H1 (cell line): ENCODE results near the gene CIAO3. TPM values are rescaled to one million over a fixed set of nuclear protein-coding genes. Genes with fewer than 3 reads are reported as not detected.

ENCODE experiments used
- CTCF ChIA-PET: fragments of 300-600 bp; sonication (Branson Sonifier 250); formaldehyde crosslinking; loops from one replicate; lab custom pipeline; 2021; ENCODE audit not compliant: partially characterized antibody; lab: Charles Lee
- POLR2A ChIA-PET: fragments of 300-600 bp; sonication (Branson Sonifier 250); formaldehyde crosslinking; loops from one replicate; lab custom pipeline; 2021; ENCODE audit warnings: inconsistent platforms; ENCODE audit not compliant: partially characterized antibody; lab: Charles Lee
- DNase-seq, 2 experiments: peaks; one replicate each; pipeline versions ENCODE4 v3.0.0 to v3.0.0-alpha.2; 2010 to 2022; ENCODE audit warnings: low spot score in 2 of 2, low read depth in 1 of 2, mixed read lengths in 1 of 2
- FAIRE-seq: peaks from 2 replicates; lab custom pipeline; 2011; peaks lifted over from hg19 to GRCh38; lab: Jason Lieb, UNC
- H2AFZ ChIP-seq: 2 replicates; pipeline ENCODE4 v1.8.1; 2012; ENCODE audit warnings: low read length, inconsistent platforms
- H2AK5ac ChIP-seq: 2 replicates; pipeline ENCODE4 v1.6.1; 2013; ENCODE audit warnings: low read depth, low read length
- H2BK120ac ChIP-seq: replicated peaks from 2 replicates; pipeline ENCODE3; 2013; ENCODE audit warnings: low read depth, low read length, inconsistent platforms
- H2BK12ac ChIP-seq: 2 replicates; pipeline ENCODE4 v1.6.1; 2013; ENCODE audit warnings: low read depth, low read length
- H2BK15ac ChIP-seq: 2 replicates; pipeline ENCODE4 v1.6.1; 2013; ENCODE audit warnings: low read length
- H2BK20ac ChIP-seq: 2 replicates; pipeline ENCODE4 v1.6.1; 2013; ENCODE audit warnings: low read length
- H2BK5ac ChIP-seq: 2 replicates; pipeline ENCODE4 v1.6.1; 2013; ENCODE audit warnings: low read depth, low read length
- H3K14ac ChIP-seq: 2 replicates; pipeline ENCODE4 v1.6.1; 2013; ENCODE audit warnings: inconsistent platforms; ENCODE audit not compliant: insufficient read length
- H3K18ac ChIP-seq: 2 replicates; pipeline ENCODE4 v1.6.1; 2013; ENCODE audit warnings: low read length; ENCODE audit errors: extremely low read depth
- H3K23ac ChIP-seq: 2 replicates; pipeline ENCODE4 v1.6.1; 2013; ENCODE audit warnings: inconsistent platforms; ENCODE audit not compliant: insufficient read length
- H3K23me2 ChIP-seq: 2 replicates; pipeline ENCODE4 v1.6.1; 2013; ENCODE audit warnings: low read depth, low read length
- H3K27ac ChIP-seq: 2 replicates; pipeline ENCODE4 v1.6.1; 2011; ENCODE audit warnings: low read depth, low read length, inconsistent platforms
- H3K27me3 ChIP-seq, 4 experiments: replicated peaks in 1 of 4; 1 replicate in 1 of 4; 2 replicates in 3 of 4; pipeline versions ENCODE4 v1.6.1 to v1.8.1; 2011 to 2013; ENCODE audit warnings: low read length in 3 of 4, mild to moderate bottlenecking in 3 of 4, inconsistent platforms in 2 of 4, mixed read lengths in 2 of 4, moderate library complexity in 1 of 4; ENCODE audit not compliant: control insufficient read depth in 3 of 4, insufficient read depth in 3 of 4; ENCODE audit errors: extremely low read depth in 1 of 4
- H3K36me3 ChIP-seq, 4 experiments: 2 replicates each; pipeline versions ENCODE4 v1.6.1 to v1.8.1; 2011 to 2013; ENCODE audit warnings: mild to moderate bottlenecking in 4 of 4, low read length in 3 of 4, moderate library complexity in 2 of 4, control low read depth in 1 of 4, inconsistent platforms in 1 of 4; ENCODE audit not compliant: insufficient read depth in 4 of 4, control insufficient read depth in 2 of 4
- H3K4ac ChIP-seq: replicated peaks from 2 replicates; pipeline ENCODE3; 2013; ENCODE audit warnings: low read length, low read depth, mixed read lengths, inconsistent platforms; ENCODE audit not compliant: insufficient read length
- H3K4me1 ChIP-seq, 4 experiments: replicated peaks in 1 of 4; 1 replicate in 1 of 4; 2 replicates in 3 of 4; pipeline versions ENCODE4 v1.6.1 to v1.8.1; 2011 to 2013; ENCODE audit warnings: low read length in 3 of 4, inconsistent platforms in 2 of 4, mixed read lengths in 1 of 4; ENCODE audit not compliant: insufficient read depth in 4 of 4, control insufficient read depth in 3 of 4
- H3K4me2 ChIP-seq, 2 experiments: 2 replicates each; pipeline versions ENCODE4 v1.6.1 to v1.8.1; 2011 to 2013; ENCODE audit warnings: low read depth in 2 of 2, low read length in 2 of 2, control low read depth in 1 of 2, inconsistent platforms in 1 of 2, mild to moderate bottlenecking in 1 of 2; ENCODE audit not compliant: insufficient read depth in 1 of 2
- H3K4me3 ChIP-seq, 4 experiments: fragments of 200-600, 300-600 bp in 1 of 4; sonication (generic), shearing (Covaris generic), sonication (Bioruptor Twin) in 1 of 4; 2 replicates each; pipeline versions ENCODE4 v1.5.1 to v1.8.1; 2011 to 2016; ENCODE audit warnings: low read length in 4 of 4, low read depth in 3 of 4, control low read depth in 2 of 4, inconsistent platforms in 2 of 4, mild to moderate bottlenecking in 2 of 4, mixed read lengths in 1 of 4, moderate library complexity in 1 of 4; ENCODE audit not compliant: insufficient read depth in 2 of 4; ENCODE audit errors: extremely low read depth in 1 of 4
- H3K56ac ChIP-seq: replicated peaks from 2 replicates; pipeline ENCODE3; 2013; ENCODE audit warnings: low read depth, mild to moderate bottlenecking, mixed read lengths, low read length, inconsistent platforms; ENCODE audit not compliant: insufficient read length
- H3K79me1 ChIP-seq: 2 replicates; pipeline ENCODE4 v1.6.1; 2013; ENCODE audit warnings: low read depth, low read length, control low read depth
- H3K79me2 ChIP-seq, 2 experiments: 2 replicates each; pipeline versions ENCODE4 v1.6.1 to v1.8.1; 2012 to 2013; ENCODE audit warnings: low read length in 2 of 2, mild to moderate bottlenecking in 2 of 2, inconsistent platforms in 1 of 2; ENCODE audit not compliant: insufficient read depth in 2 of 2, control insufficient read depth in 1 of 2
- H3K9ac ChIP-seq, 4 experiments: replicated peaks in 1 of 4; 1 replicate in 1 of 4; 2 replicates in 3 of 4; pipeline versions ENCODE4 v1.6.1 to v1.8.1; 2011 to 2013; ENCODE audit warnings: low read depth in 3 of 4, low read length in 3 of 4, control low read depth in 2 of 4, mild to moderate bottlenecking in 2 of 4, moderate library complexity in 2 of 4, inconsistent platforms in 1 of 4; ENCODE audit errors: extremely low read depth in 1 of 4
- H3K9me3 ChIP-seq, 2 experiments: 2 replicates each; pipeline versions ENCODE4 v1.6.1 to v1.8.1; 2012 to 2013; ENCODE audit warnings: mild to moderate bottlenecking in 2 of 2, moderate library complexity in 2 of 2, control low read depth in 1 of 2, inconsistent platforms in 1 of 2, low read depth in 1 of 2, low read length in 1 of 2, mixed read lengths in 1 of 2; ENCODE audit not compliant: insufficient read depth in 2 of 2
- H4K20me1 ChIP-seq, 2 experiments: replicated peaks in 1 of 2; 2 replicates each; pipeline versions ENCODE3 to v1.8.1; 2011 to 2013; ENCODE audit warnings: inconsistent platforms in 2 of 2, low read length in 2 of 2, mild to moderate bottlenecking in 1 of 2; ENCODE audit not compliant: insufficient read depth in 2 of 2, control insufficient read depth in 1 of 2
- H4K5ac ChIP-seq: 2 replicates; pipeline ENCODE4 v1.6.1; 2013; ENCODE audit warnings: low read length, low read depth, mixed read lengths, inconsistent platforms; ENCODE audit not compliant: insufficient read length
- H4K8ac ChIP-seq: 2 replicates; pipeline ENCODE4 v1.8.0; 2013; ENCODE audit warnings: mild to moderate bottlenecking, moderate library complexity, low read length, inconsistent platforms; ENCODE audit not compliant: insufficient read depth; ENCODE audit errors: extremely low read depth
- H4K91ac ChIP-seq: replicated peaks from 2 replicates; pipeline ENCODE3; 2013; ENCODE audit warnings: low read length, mixed read lengths, inconsistent platforms; ENCODE audit not compliant: insufficient read length
- ASH2L ChIP-seq: fragments of 200-600, 300-600 bp; sonication (generic); IDR thresholded peaks from one replicate; pipeline ENCODE4 v1.7.1; 2017; ENCODE audit warnings: low read length
- MAX ChIP-seq: IDR thresholded peaks from 2 replicates; pipeline ENCODE4 v1.6.1; 2012; ENCODE audit warnings: inconsistent platforms
- WGBS, 2 experiments: shearing (Covaris generic) in 1 of 2; methylation state at CpG; one replicate each; pipeline versions ENCODE4 v1.1.6 to v1.1.7; 2013 to 2015; ENCODE audit warnings: low lambda C conversion rate in 2 of 2, mixed read lengths in 2 of 2, inconsistent platforms in 1 of 2, low coverage in 1 of 2, missing lambda C conversion rate in 1 of 2; ENCODE audit not compliant: insufficient replicate concordance in 2 of 2, insufficient coverage in 1 of 2, insufficient read length in 1 of 2; ENCODE audit errors: extremely low coverage in 1 of 2, missing lambda C conversion rate in 1 of 2; 5-methylcytosine and 5-hydroxymethylcytosine counted together
- polyA plus RNA-seq, 7 experiments: library from polyadenylated mRNA; depleted of rRNA in 3 of 7; stranded (reverse) in 5 of 7; unstranded in 2 of 7; fragments of >200 nt in 5 of 7; fragments of 200-250 nt in 2 of 7; gene quantifications; 1 replicate in 5 of 7; 2 replicates in 1 of 7; 4 replicates in 1 of 7; pipeline versions ENCODE4 v1.2.1 to v1.2.3, GENCODE V29; 2011 to 2013; ENCODE audit warnings: missing spikeins in 2 of 7, mixed read lengths in 2 of 7
- total RNA-seq: library from RNA; stranded (reverse); fragmentation: NEBNext Ultra II Directional; extraction: Animal tissue kit (Norgen Biotek cat#: 25700); gene quantifications from 2 replicates; pipeline ENCODE4 v1.2.1, GENCODE V29; 2021
- TF ChIP-seq, protein P1 (sequence below): IDR thresholded peaks from 2 replicates; pipeline ENCODE4 v1.6.1; 2012; ENCODE audit warnings: inconsistent platforms

Gene CIAO3
- total and polyA plus RNA-seq, 2 of the 8 experiments (the other 6 are each of a cell fraction or from before 2014, with no cell fraction given) = 20.0 to 20.4 TPM

DNA sequence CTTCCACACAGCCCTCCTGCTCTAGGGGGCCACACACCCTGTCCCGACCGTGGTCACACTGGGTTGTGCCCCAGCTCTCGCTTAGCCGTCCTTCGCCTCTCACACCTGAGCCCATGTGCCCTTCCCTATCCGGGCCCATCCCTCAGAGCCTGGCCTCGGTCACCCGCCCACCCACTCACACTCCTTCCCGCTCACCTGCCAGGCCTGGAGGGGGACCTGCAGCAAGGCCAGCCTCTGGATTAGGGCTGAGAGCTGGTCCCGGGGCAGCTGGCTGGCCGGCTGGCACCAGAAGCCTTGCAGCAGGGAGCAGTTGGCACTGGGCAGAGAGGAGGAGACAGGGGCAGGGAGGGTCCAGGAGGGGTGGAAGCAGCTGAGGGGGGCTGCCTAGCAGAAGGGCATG is 37.6 kb upstream of the CIAO3 start:
- no peak overlapping the region for H3K18ac ChIP-seq
- no peak overlapping the region for H2BK12ac ChIP-seq
- no peaks in the 10 kb centered on the region for H3K79me1 ChIP-seq
- no peak overlapping the region for H3K9ac ChIP-seq
- H2BK20ac ChIP-seq = no peak overlapping the region
- H3K56ac ChIP-seq = no peak overlapping the region
- H2AK5ac ChIP-seq = no peak overlapping the region
- H2BK120ac ChIP-seq = no peak overlapping the region
- H2BK15ac ChIP-seq = no peak overlapping the region
- no peak for FAIRE-seq
- no peak overlapping the region for H4K5ac ChIP-seq
- no peak overlapping the region for H2AFZ ChIP-seq
- CTCF ChIA-PET = interaction anchor here (1.0 to 13.7 kb wide), 4 partner anchors 27 to 277 kb away, joined by 3 to 424 read pairs (median 116); partner anchors contain the start of genes ANTKMT, CCDC78, CIAO3 and HAGHL
- no peak for DNase-seq
- 90% methylated on average over 11 of the region's 11 CpGs; no CpG with 5 or more reads in 1 of the 2 experiments for WGBS, 2 experiments
- H3K23ac ChIP-seq = no peak overlapping the region
- H3K27ac ChIP-seq = no peak overlapping the region
- no peak overlapping the region for H2BK5ac ChIP-seq
- no peaks in the 10 kb centered on the region for H3K9me3 ChIP-seq
- POLR2A ChIA-PET = interaction anchor here (0.8 kb wide), 2 partner anchors 18 to 48 kb away, joined by 3 to 4 read pairs; partner anchors contain the start of gene MSLN
- peak; percentile 27; the same call in 1 of the 2 replicates for TF ChIP-seq MAX
- no peak for TF ChIP-seq ASH2L
- TF ChIP-seq, protein P1, sequence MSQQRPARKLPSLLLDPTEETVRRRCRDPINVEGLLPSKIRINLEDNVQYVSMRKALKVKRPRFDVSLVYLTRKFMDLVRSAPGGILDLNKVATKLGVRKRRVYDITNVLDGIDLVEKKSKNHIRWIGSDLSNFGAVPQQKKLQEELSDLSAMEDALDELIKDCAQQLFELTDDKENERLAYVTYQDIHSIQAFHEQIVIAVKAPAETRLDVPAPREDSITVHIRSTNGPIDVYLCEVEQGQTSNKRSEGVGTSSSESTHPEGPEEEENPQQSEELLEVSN = peak; percentile 81
- H4K20me1 ChIP-seq = peaks cover 0 to 5% of the 10 kb centered on the region in 2 experiments
- no peaks in the 10 kb centered on the region; the same call in 1 of the 2 replicates for H3K23me2 ChIP-seq
- peaks cover 0 to 3% (median under 1%) of the 10 kb centered on the region in 4 experiments; a peak in 3 of 7 replicates for H3K27me3 ChIP-seq
- H3K4ac ChIP-seq = no peak overlapping the region
- H3K4me2 ChIP-seq = no peak overlapping the region
- H3K14ac ChIP-seq = no peak overlapping the region
- H4K91ac ChIP-seq = no peak overlapping the region
- H3K4me1 ChIP-seq = no peaks in the 10 kb centered on the region
- no peaks in the 10 kb centered on the region for H3K36me3 ChIP-seq
- no peak overlapping the region for H3K4me3 ChIP-seq
- 0 out of 2 replicates have a peak overlapping the region, but pooled peaks have one; percentile 68 for H4K8ac ChIP-seq
- H3K79me2 ChIP-seq = no peaks in the 10 kb centered on the region
